Sigmoid colon (tissue), 7 donors: ENCODE measurements around the gene SLC25A38. TPM values are rescaled to one million over a fixed set of nuclear protein-coding genes. Genes with fewer than 3 reads are reported as not detected.

Experiments used
- DNase-seq: peaks from one replicate; pipeline ENCODE4 v3.0.0-alpha.2; 2019
- H3K27ac ChIP-seq, 4 donors: fragments of 200-600 bp; sonication (generic); one replicate each; pipeline ENCODE4 v1.5.1; 2016 to 2019; ENCODE audit warnings: mild to moderate bottlenecking in 1 of 4
- H3K27me3 ChIP-seq, 3 donors: fragments of 200-600 bp; sonication (generic); one replicate each; pipeline ENCODE4 v1.5.1; 2019; ENCODE audit warnings: mild to moderate bottlenecking in 1 of 3
- H3K36me3 ChIP-seq, 4 donors: fragments of 200-600 bp; sonication (generic); one replicate each; pipeline ENCODE4 v1.5.1; 2016 to 2019
- H3K4me1 ChIP-seq, 4 donors: fragments of 200-600 bp; sonication (generic); one replicate each; pipeline ENCODE4 v1.5.1; 2017 to 2019
- H3K4me3 ChIP-seq, 4 donors: fragments of 200-600 bp; sonication (generic); one replicate each; pipeline ENCODE4 v1.5.1; 2017 to 2019; ENCODE audit warnings: mild to moderate bottlenecking in 2 of 4, moderate library complexity in 1 of 4
- H3K9me3 ChIP-seq, 4 donors: fragments of 200-600 bp in 3 of 4; sonication (generic) in 3 of 4; one replicate each; pipeline versions ENCODE4 v1.5.1 to v1.6.1; 2013 to 2019
- CTCF ChIP-seq, 4 experiments: fragments of 450-650 bp in 3 of 4; fragments of 200-600 bp in 1 of 4; IDR thresholded peaks; one replicate each; pipeline ENCODE4 v1.5.1; 2016 to 2019; ENCODE audit warnings: antibody characterized with exemption in 4 of 4, mild to moderate bottlenecking in 3 of 4, moderate library complexity in 2 of 4
- EP300 ChIP-seq, 4 donors: sonication (generic); formaldehyde crosslinking; IDR thresholded peaks; one replicate each; pipeline ENCODE4 v1.6.1; 2017; ENCODE audit warnings: antibody characterized with exemption in 4 of 4
- POLR2A ChIP-seq, 2 donors: fragments of 450-650 bp; IDR thresholded peaks; one replicate each; pipeline ENCODE4 v1.6.1; 2016; ENCODE audit warnings: antibody characterized with exemption in 2 of 2, mild to moderate bottlenecking in 2 of 2, moderate library complexity in 2 of 2
- POLR2AphosphoS5 ChIP-seq, 4 donors: sonication (generic); formaldehyde crosslinking; IDR thresholded peaks; one replicate each; pipeline ENCODE4 v1.6.1; 2017; ENCODE audit warnings: antibody characterized with exemption in 4 of 4
- WGBS, 2 donors: extraction: QIAGEN DNeasy Blood & Tissue Kit; methylation state at CpG; one replicate each; pipeline ENCODE4 v1.1.7; 2013; 5-methylcytosine and 5-hydroxymethylcytosine counted together
- intact Hi-C: fragments of 100-400 bp; cut with DNase I; formaldehyde crosslinking; loops from one replicate; pipeline ENCODE4 v1.15.1; 2023
- polyA plus RNA-seq, 3 donors: library from polyadenylated mRNA; stranded (reverse); fragments of 200-250 nt; gene quantifications; one replicate each; pipeline ENCODE4 v1.2.3, GENCODE V29; 2013
- total RNA-seq, 4 donors: library from RNA; depleted of rRNA; stranded (reverse); fragments of >200 nt; gene quantifications; one replicate each; pipeline ENCODE4 v1.1.0, GENCODE V29; 2016
- donor health status: healthy with polysubstance abuse.
- donor health status: Bipolar disorder and iron deficiency.
- donor health status: healthy.

The SLC25A38 gene
- total and polyA plus RNA-seq, 7 donors: 25.8 to 39.0 (median 32.6) TPM

DNA sequence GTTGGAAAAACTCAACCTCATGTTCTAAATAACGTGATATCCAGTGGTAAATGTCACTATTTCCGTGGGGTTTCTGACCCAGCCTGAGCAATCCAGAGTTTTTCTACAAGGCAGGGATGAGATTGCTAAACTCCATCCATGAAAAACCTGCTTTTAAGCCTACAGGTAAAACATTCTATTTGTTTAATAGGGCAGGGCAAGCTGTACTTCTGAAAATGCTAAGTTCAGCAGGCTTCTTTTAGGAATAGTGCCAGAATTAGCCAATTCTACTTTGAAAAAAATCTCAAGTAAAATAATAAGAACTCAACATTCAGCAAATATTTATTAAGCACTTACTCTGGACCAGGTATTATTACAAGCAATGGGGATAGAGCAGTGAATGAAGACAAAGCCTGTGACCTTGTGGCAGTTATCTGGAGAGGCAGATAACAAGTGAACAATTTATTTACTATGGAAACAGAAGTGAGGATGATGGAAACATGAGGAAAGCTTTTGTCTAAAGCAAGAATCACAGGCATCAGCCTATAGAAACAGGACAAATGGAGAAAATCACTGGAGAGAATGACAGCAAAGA lies 36.7 kb downstream of the SLC25A38 start:
- Histone ChIP-seq H3K4me3 (no peak overlapping the region), H3K27ac (no peak overlapping the region), H3K4me1 (no peaks in the 10 kb centered on the region), H3K9me3 (no peaks in the 10 kb centered on the region), H3K27me3 (no peaks in the 10 kb centered on the region), H3K36me3 (no peaks in the 10 kb centered on the region)
- no peak for TF ChIP-seq POLR2A (IDR thresholded peaks at IDR 0.05)
- no peak for TF ChIP-seq EP300 (IDR thresholded peaks at IDR 0.05)
- TF ChIP-seq POLR2AphosphoS5 (IDR thresholded peaks at IDR 0.05): no peak
- TF ChIP-seq CTCF (IDR thresholded peaks at IDR 0.05): no peak
- 47 to 72% methylated on average over 2 of the region's 2 CpGs for WGBS, 2 donors
- no peak for DNase-seq
- intact Hi-C loops: no loop called here

GRCh38 chr3:39420543-39420942 lies 37.4 kb downstream of the SLC25A38 start:
- H3K4me1 ChIP-seq: no peaks in the 10 kb centered on the region
- no peak overlapping the region for H3K4me3 ChIP-seq
- TF ChIP-seq EP300 (IDR thresholded peaks at IDR 0.05) (no peak), POLR2A (IDR thresholded peaks at IDR 0.05) (no peak), CTCF (IDR thresholded peaks at IDR 0.05) (no peak), POLR2AphosphoS5 (IDR thresholded peaks at IDR 0.05) (no peak)
- WGBS, 2 donors: 94 to 99% methylated on average over 2 of the region's 2 CpGs
- no peaks in the 10 kb centered on the region for H3K9me3 ChIP-seq
- no peak overlapping the region for H3K27ac ChIP-seq
- no peaks in the 10 kb centered on the region for H3K27me3 ChIP-seq
- H3K36me3 ChIP-seq: no peaks in the 10 kb centered on the region
- DNase-seq: no peak
- intact Hi-C loops: no loop called here

DNA sequence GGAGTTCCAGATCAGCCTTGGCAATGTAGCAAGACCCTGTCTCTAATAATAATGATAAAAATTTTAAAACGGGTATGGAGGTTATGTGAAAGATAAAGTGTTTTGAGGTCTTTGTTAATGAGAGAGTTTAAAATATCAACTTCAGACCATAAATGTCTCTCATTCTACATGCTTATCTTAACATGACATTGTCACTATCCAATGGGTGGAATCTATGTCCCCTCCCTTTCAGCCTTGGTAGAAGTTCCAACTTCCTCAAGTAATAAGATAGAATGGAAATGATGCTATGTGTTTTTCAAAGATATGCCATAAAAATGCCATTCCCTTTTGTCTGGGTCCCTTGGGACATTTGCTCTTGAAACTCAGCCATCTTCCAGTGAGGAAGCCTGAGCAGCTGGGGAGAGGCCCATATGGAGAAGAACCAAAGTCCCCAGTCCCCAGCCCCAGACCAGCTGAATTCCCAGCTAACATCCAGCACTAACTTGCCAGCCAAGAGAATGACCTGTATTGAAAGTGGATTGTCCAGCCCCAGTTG lies 40.3 kb downstream of the SLC25A38 start:
- Histone ChIP-seq H3K27me3 (no peaks in the 10 kb centered on the region), H3K36me3 (no peaks in the 10 kb centered on the region), H3K4me1 (no peaks in the 10 kb centered on the region), H3K4me3 (no peak overlapping the region), H3K27ac (no peak overlapping the region), H3K9me3 (no peaks in the 10 kb centered on the region)
- TF ChIP-seq CTCF (IDR thresholded peaks at IDR 0.05) (no peak), POLR2AphosphoS5 (IDR thresholded peaks at IDR 0.05) (no peak), POLR2A (IDR thresholded peaks at IDR 0.05) (no peak), EP300 (IDR thresholded peaks at IDR 0.05) (no peak)
- WGBS, 2 donors: 59 to 82% methylated on average over 1 of the region's 1 CpG
- DNase-seq: no peak
- intact Hi-C loops: no loop called here

DNA sequence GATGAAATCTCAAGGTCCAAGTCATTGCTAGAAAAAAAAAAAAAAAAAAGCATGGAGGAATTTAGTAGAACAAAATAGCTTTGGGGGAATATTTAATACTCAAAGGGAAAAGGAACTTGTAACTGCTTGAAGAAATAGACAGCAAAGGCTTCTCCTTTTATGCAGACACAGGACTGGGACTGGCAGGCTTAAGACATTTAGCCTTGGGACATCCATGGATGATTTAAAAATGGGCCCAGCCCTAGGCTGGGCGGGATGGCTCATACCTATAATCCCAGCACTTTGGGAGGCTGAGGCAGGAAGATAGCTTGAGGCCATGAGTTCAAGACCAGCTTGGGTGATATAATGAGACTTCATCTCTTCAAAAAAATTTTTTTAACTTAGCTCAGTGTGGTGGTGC lies 43.1 kb downstream of the SLC25A38 start:
- TF ChIP-seq CTCF (IDR thresholded peaks at IDR 0.05): no peak
- TF ChIP-seq POLR2AphosphoS5 (IDR thresholded peaks at IDR 0.05): no peak
- TF ChIP-seq POLR2A (IDR thresholded peaks at IDR 0.05): no peak
- TF ChIP-seq EP300 (IDR thresholded peaks at IDR 0.05): no peak
- H3K4me1 ChIP-seq: no peaks in the 10 kb centered on the region
- H3K36me3 ChIP-seq: no peaks in the 10 kb centered on the region
- no peaks in the 10 kb centered on the region for H3K27me3 ChIP-seq
- no peaks in the 10 kb centered on the region for H3K9me3 ChIP-seq
- no peak overlapping the region for H3K4me3 ChIP-seq
- DNase-seq: no peak
- intact Hi-C loops: no loop called here
- 54 to 93% methylated on average over 1 of the region's 1 CpG for WGBS, 2 donors
- H3K27ac ChIP-seq: no peak overlapping the region

- Histone ChIP-seq H3K27ac (no peak overlapping the region), H3K4me3 (no peak overlapping the region), H3K4me1 (no peaks in the 10 kb centered on the region), H3K9me3 (no peaks in the 10 kb centered on the region), H3K27me3 (no peaks in the 10 kb centered on the region), H3K36me3 (no peaks in the 10 kb centered on the region)
- intact Hi-C loops: no loop called here
- DNase-seq: no peak
- WGBS, 2 donors: 88 to 94% methylated on average over 1 of the region's 1 CpG
- no peak for TF ChIP-seq CTCF (IDR thresholded peaks at IDR 0.05)
- no peak for TF ChIP-seq POLR2A (IDR thresholded peaks at IDR 0.05)
- no peak for TF ChIP-seq EP300 (IDR thresholded peaks at IDR 0.05)
- no peak for TF ChIP-seq POLR2AphosphoS5 (IDR thresholded peaks at IDR 0.05)
Observed at GRCh38 chr3:39427506-39427905, 44.3 kb downstream of the SLC25A38 start.
